ENCODE measurements around the gene MAML2. TPM values are rescaled to one million over a fixed set of nuclear protein-coding genes. Genes with fewer than 3 reads are reported as not detected.

Gene MAML2
- total and polyA plus RNA-seq, 9 of the 15 experiments (the other 6 are each of a cell fraction or from before 2014, with no cell fraction given) = 0.79 to 6.8 (median 4.8) TPM

- TF ChIP-seq TRIM25 (IDR thresholded peaks at IDR 0.05; ENCODE audit: borderline replicate concordance) (no peak), ETV5 (CRISPR knock-in tag; IDR thresholded peaks at IDR 0.05; ENCODE audit: low read depth) (no peak), ZNF184 (CRISPR knock-in tag; IDR thresholded peaks at IDR 0.05) (no peak), SREBF1 (IDR thresholded peaks at IDR 0.05; ENCODE audit: borderline replicate concordance, low read depth, low read length) (no peak), MIER1 (IDR thresholded peaks at IDR 0.05; ENCODE audit: low read depth) (no peak), FOXJ3 (CRISPR knock-in tag; IDR thresholded peaks at IDR 0.05) (no peak), HDAC1 (IDR thresholded peaks at IDR 0.05) (no peak), HNRNPLL (IDR thresholded peaks at IDR 0.05; ENCODE audit: low read depth, low read length, poor library complexity, severe bottlenecking) (no peak), RBM14 (IDR thresholded peaks at IDR 0.05; ENCODE audit: borderline replicate concordance, insufficient read depth, low read depth, low read length) (no peak), SMARCB1 (IDR thresholded peaks at IDR 0.05; ENCODE audit: insufficient read length, low read depth) (no peak), POLR2AphosphoS5 (IDR thresholded peaks at IDR 0.05; ENCODE audit: control insufficient read depth, insufficient read depth, low read depth, low read length) (no peak), ZNF436 (CRISPR knock-in tag; IDR thresholded peaks at IDR 0.05) (no peak), E2F6 (IDR thresholded peaks at IDR 0.05; ENCODE audit: borderline replicate concordance in 1 of 2, extremely low read depth in 1 of 2, insufficient read depth in 1 of 2, insufficient read length in 1 of 2, low read depth in 1 of 2, low read length in 1 of 2, poor library complexity in 1 of 2, severe bottlenecking in 1 of 2) (no peak), TAL1 (IDR thresholded peaks at IDR 0.05) (no peak), TCF7 (IDR thresholded peaks at IDR 0.05; ENCODE audit: borderline replicate concordance) (no peak), C11orf30 (IDR thresholded peaks at IDR 0.05; ENCODE audit: low read depth) (no peak), XRCC3 (IDR thresholded peaks at IDR 0.05) (no peak)
- H2AFZ ChIP-seq (ENCODE audit: low read depth, low read length) = no peak overlapping the region
- no peak overlapping the region for H3K4me2 ChIP-seq (ENCODE audit: insufficient read depth, low read length)
- no peak overlapping the region for H3K27ac ChIP-seq (ENCODE audit: extremely low read depth, low read depth, low read length)
- H4K20me1 ChIP-seq (replicated peaks; ENCODE audit: control insufficient read depth, insufficient read depth, low read length) = no peaks in the 10 kb centered on the region
- H3K9me3 ChIP-seq (replicated peaks; ENCODE audit: control insufficient read depth, insufficient read depth, low read depth, low read length) = no peaks in the 10 kb centered on the region
- in situ Hi-C loops (cut with MboI) (no loop called here), intact Hi-C loops (cut with micrococcal nuclease) (no loop called here)
- DNase-seq (ENCODE audit: extremely low read depth in 1 of 4, low spot score in 3 of 4) (no peak), FAIRE-seq (no peak), ATAC-seq (no peak)
- no TSS peak for BruUV-seq (replicated peaks)
- ChIA-PET POLR2A (no interaction called here), CTCF (ENCODE audit: low intra/inter-chr PET ratio) (no interaction called here)
- H3K36me3 ChIP-seq (ENCODE audit: control insufficient read depth, insufficient read depth, low read length) = no peaks in the 10 kb centered on the region
- no peaks in the 10 kb centered on the region for H3K27me3 ChIP-seq (ENCODE audit: control insufficient read depth in 2 of 2, insufficient read depth in 2 of 2, low read length in 2 of 2)
- H3K9ac ChIP-seq (ENCODE audit: insufficient read depth in 1 of 2, low read depth in 2 of 2, low read length in 2 of 2) = no peak overlapping the region
- H3K4me3 ChIP-seq = no peak overlapping the region
- no peaks in the 10 kb centered on the region for H3K9me1 ChIP-seq (ENCODE audit: control insufficient read depth, insufficient read depth, low read length)
- peaks cover 0 to 13% of the 10 kb centered on the region in 2 experiments; a peak in 2 of 5 replicates for H3K4me1 ChIP-seq (replicated peaks in 1 of 2; ENCODE audit: control insufficient read depth in 2 of 2, insufficient read depth in 2 of 2, low read length in 2 of 2)
- 63% methylated on average over 3 of the region's 4 CpGs for WGBS (ENCODE audit: insufficient coverage, low coverage, missing lambda C conversion rate)
- H3K79me2 ChIP-seq (ENCODE audit: control insufficient read depth, insufficient read depth, low read length) = no peaks in the 10 kb centered on the region
Observed at GRCh38 chr11:96113193-96113681, 229.8 kb downstream of the MAML2 start.

All from K562 (cell line).